IMR-90 (cell line): ENCODE results near the gene RBM34. TPM values are rescaled to one million over a fixed set of nuclear protein-coding genes. Genes with fewer than 3 reads are reported as not detected.

Experiments used
- ATAC-seq: fragments of 200-7000 bp; cut with Tn5 transposase; 2 replicates; pipeline ENCODE4 v1.9.1; 2020; ENCODE audit warnings: low read depth, mild to moderate bottlenecking, moderate library complexity
- BruUV-seq: library from RNA; stranded (reverse); fragments of 400-500 nt; replicated peaks from 2 replicates; lab custom pipeline; 2021; lab: Mats Ljungman, UMichigan
- CTCF ChIA-PET: fragments of 300-600 bp; formaldehyde crosslinking; extraction: SDS; loops from one replicate; lab custom pipeline; 2021; ENCODE audit warnings: antibody characterized with exemption; lab: Yijun Ruan, JAX
- POLR2A ChIA-PET: fragments of 300-600 bp; sonication (Branson Sonifier 250); formaldehyde crosslinking; loops from one replicate; lab custom pipeline; 2022; ENCODE audit warnings: antibody characterized with exemption; ENCODE audit not compliant: unreplicated experiment; lab: Charles Lee
- DNase-seq: peaks from one replicate; pipeline ENCODE4 v3.0.0; 2013
- H2AFZ ChIP-seq: replicated peaks from 2 replicates; pipeline ENCODE3; 2013; ENCODE audit warnings: low read length, mild to moderate bottlenecking; ENCODE audit not compliant: poor library complexity
- H2AK5ac ChIP-seq: 2 replicates; pipeline ENCODE4 v1.6.1; 2013; ENCODE audit warnings: low read depth, low read length, inconsistent platforms
- H2AK9ac ChIP-seq: replicated peaks from 2 replicates; pipeline ENCODE3; 2013; ENCODE audit warnings: mild to moderate bottlenecking, low read depth, low read length, moderate library complexity; ENCODE audit not compliant: poor library complexity
- H2BK120ac ChIP-seq: 2 replicates; pipeline ENCODE4 v1.6.1; 2013; ENCODE audit warnings: low read depth, low read length, inconsistent platforms
- H2BK15ac ChIP-seq: 3 replicates; pipeline ENCODE4 v1.6.1; 2013; ENCODE audit warnings: low read depth, low read length, inconsistent platforms
- H2BK20ac ChIP-seq: 2 replicates; pipeline ENCODE4 v1.6.1; 2013; ENCODE audit warnings: low read depth, mild to moderate bottlenecking, inconsistent platforms, low read length, moderate library complexity
- H2BK5ac ChIP-seq: 2 replicates; pipeline ENCODE4 v1.6.1; 2013; ENCODE audit warnings: mild to moderate bottlenecking, low read depth, low read length, inconsistent platforms; ENCODE audit not compliant: poor library complexity, severe bottlenecking
- H3K14ac ChIP-seq: replicated peaks from 2 replicates; pipeline ENCODE4 v1.6.1; 2013; ENCODE audit warnings: low read depth, low read length, inconsistent platforms
- H3K18ac ChIP-seq: 2 replicates; pipeline ENCODE4 v1.6.1; 2013; ENCODE audit warnings: low read depth, low read length, control low read depth
- H3K23ac ChIP-seq: 2 replicates; pipeline ENCODE4 v1.6.1; 2013; ENCODE audit warnings: low read depth, low read length, inconsistent platforms
- H3K27ac ChIP-seq: 2 replicates; pipeline ENCODE4 v1.5.1; 2013; ENCODE audit warnings: mild to moderate bottlenecking, control low read depth, low read length; ENCODE audit not compliant: insufficient read depth
- H3K27me3 ChIP-seq: 2 replicates; pipeline ENCODE4 v1.6.1; 2013; ENCODE audit warnings: low read length; ENCODE audit not compliant: control insufficient read depth, insufficient read depth
- H3K36me3 ChIP-seq: 2 replicates; pipeline ENCODE4 v1.6.1; 2013; ENCODE audit warnings: low read length, mixed read lengths; ENCODE audit not compliant: control insufficient read depth, insufficient read depth
- H3K4ac ChIP-seq: 2 replicates; pipeline ENCODE4 v1.6.1; 2013; ENCODE audit warnings: low read depth, low read length, inconsistent platforms
- H3K4me1 ChIP-seq: 2 replicates; pipeline ENCODE4 v1.6.1; 2013; ENCODE audit warnings: low read length, mixed read lengths; ENCODE audit not compliant: control insufficient read depth, insufficient read depth
- H3K4me2 ChIP-seq: 2 replicates; pipeline ENCODE4 v1.6.1; 2013; ENCODE audit warnings: low read depth, mild to moderate bottlenecking, control low read depth, low read length, moderate library complexity
- H3K4me3 ChIP-seq: 2 replicates; pipeline ENCODE4 v1.5.1; 2013; ENCODE audit warnings: low read depth, mild to moderate bottlenecking, control low read depth, low read length, moderate library complexity; ENCODE audit not compliant: insufficient read depth
- H3K56ac ChIP-seq: 2 replicates; pipeline ENCODE4 v1.6.1; 2013; ENCODE audit warnings: low read length, inconsistent platforms; ENCODE audit not compliant: insufficient read depth; ENCODE audit errors: extremely low read depth
- H3K79me1 ChIP-seq, 2 experiments: 2 replicates each; pipeline ENCODE4 v1.6.1; 2013; ENCODE audit warnings: low read length in 2 of 2, inconsistent platforms in 1 of 2, low read depth in 1 of 2
- H3K9ac ChIP-seq: 2 replicates; pipeline ENCODE4 v1.6.1; 2013; ENCODE audit warnings: low read depth, low read length, control low read depth
- H3K9me1 ChIP-seq: 2 replicates; pipeline ENCODE4 v1.6.1; 2013; ENCODE audit warnings: low read length, inconsistent platforms; ENCODE audit not compliant: insufficient read depth
- H3K9me3 ChIP-seq: 2 replicates; pipeline ENCODE4 v1.6.1; 2013; ENCODE audit warnings: low read length; ENCODE audit not compliant: control insufficient read depth, insufficient read depth
- H4K20me1 ChIP-seq: 2 replicates; pipeline ENCODE4 v1.6.1; 2013; ENCODE audit warnings: low read length, inconsistent platforms; ENCODE audit not compliant: insufficient read depth
- H4K5ac ChIP-seq: 2 replicates; pipeline ENCODE4 v1.6.1; 2013; ENCODE audit warnings: mild to moderate bottlenecking, low read depth, low read length, control low read depth
- H4K8ac ChIP-seq, 2 experiments: 2 replicates each; pipeline ENCODE4 v1.6.1; 2013; ENCODE audit warnings: low read depth in 2 of 2, low read length in 2 of 2, control low read depth in 1 of 2, inconsistent platforms in 1 of 2
- H4K91ac ChIP-seq: 2 replicates; pipeline ENCODE4 v1.6.1; 2013; ENCODE audit warnings: low read depth, low read length, inconsistent platforms; ENCODE audit not compliant: insufficient read depth
- MAFK ChIP-seq: IDR thresholded peaks from 2 replicates; pipeline ENCODE4 v1.6.1; 2012; ENCODE audit warnings: low read depth, low read length, improper control_type of control experiment
- POLR2A ChIP-seq: IDR thresholded peaks from 2 replicates; pipeline ENCODE4 v1.6.1; 2012; ENCODE audit warnings: mild to moderate bottlenecking, low read depth, low read length
- RCOR1 ChIP-seq: IDR thresholded peaks from 2 replicates; pipeline ENCODE4 v1.6.1; 2012; ENCODE audit warnings: mild to moderate bottlenecking, low read length, improper control_type of control experiment; ENCODE audit not compliant: insufficient replicate concordance
- dilution Hi-C: fragments of 300-500 bp; cut with HindIII; formaldehyde crosslinking; loops from one replicate; pipeline ENCODE4 v1.14.3; 2018; ENCODE audit warnings: low sequenced_read_pairs; ENCODE audit not compliant: unreplicated experiment
- in situ Hi-C: fragments of 300-500 bp; cut with MboI; formaldehyde crosslinking; loops from 3 replicates; pipeline ENCODE4 v1.14.3; 2019; ENCODE audit warnings: low sequenced_read_pairs, inconsistent platforms, mixed read lengths
- intact Hi-C: fragments of 100-400 bp; cut with micrococcal nuclease; formaldehyde crosslinking; loops from 2 replicates; pipeline ENCODE4 v1.10.0; 2022
- polyA plus RNA-seq, 3 experiments: library from polyadenylated mRNA; depleted of rRNA; stranded (reverse); fragments of >200 nt; gene quantifications; 2 replicates each; pipeline ENCODE4 v1.2.3, GENCODE V29; 2012; ENCODE audit warnings: low replicate concordance in 1 of 3
- total RNA-seq: library from RNA; depleted of rRNA; stranded (reverse); fragments of >200 nt; gene quantifications from 2 replicates; pipeline ENCODE4 v1.2.3, GENCODE V29; 2012

The RBM34 gene
- total and polyA plus RNA-seq, 2 of the 4 experiments (the other 2 are of a cell fraction) = 28.7 to 34.0 TPM

- H3K4me3 ChIP-seq = no peak overlapping the region
- H3K14ac ChIP-seq = no peak overlapping the region
- no peak overlapping the region for H3K27ac ChIP-seq
- H3K9me1 ChIP-seq = peaks cover 5% of the 10 kb centered on the region; the same call in 1 of the 2 replicates
- intact Hi-C loops = no loop called here
- no peak overlapping the region for H2BK120ac ChIP-seq
- no peak overlapping the region for H4K8ac ChIP-seq
- no peak overlapping the region for H3K4me2 ChIP-seq
- no peak overlapping the region for H4K91ac ChIP-seq
- in situ Hi-C loops = no loop called here
- H2BK20ac ChIP-seq = no peak overlapping the region
- no peaks in the 10 kb centered on the region for H4K20me1 ChIP-seq
- dilution Hi-C loops = no loop called here
- no peak overlapping the region for H2AK5ac ChIP-seq
- no peak for ATAC-seq
- TF ChIP-seq MAFK (peak; percentile 80), RCOR1 (no peak), POLR2A (no peak)
- no peak overlapping the region for H2BK15ac ChIP-seq
- no peak overlapping the region for H3K23ac ChIP-seq
- H4K5ac ChIP-seq = no peak overlapping the region
- no peak overlapping the region for H3K56ac ChIP-seq
- no peak overlapping the region for H3K9ac ChIP-seq
- H2BK5ac ChIP-seq = no peak overlapping the region
- no peak overlapping the region for H2AK9ac ChIP-seq
- BruUV-seq = no TSS peak
- H3K36me3 ChIP-seq = peaks cover 39% of the 10 kb centered on the region
- no peak overlapping the region for H3K4ac ChIP-seq
- H3K27me3 ChIP-seq = no peaks in the 10 kb centered on the region
- POLR2A ChIA-PET = no interaction called here
- H2AFZ ChIP-seq = no peak overlapping the region
- CTCF ChIA-PET = interaction anchor here (0.6 kb wide), 2 partner anchors 32 to 736 kb away, joined by 5 to 9 read pairs; no protein-coding TSS in a partner anchor
- H3K79me1 ChIP-seq = peaks cover 30 to 34% of the 10 kb centered on the region in 2 experiments
- DNase-seq = no peak
- no peaks in the 10 kb centered on the region for H3K4me1 ChIP-seq
- H3K18ac ChIP-seq = no peak overlapping the region
- no peaks in the 10 kb centered on the region for H3K9me3 ChIP-seq
Observed at GRCh38 chr1:235152235-235152634, 8.8 kb downstream of the RBM34 start.
